Activated CD4-positive, alpha-beta memory T cell treated with anti-CD3 and anti-CD28 coated beads for 36 hours (primary cell): ENCODE results near the gene GMFB. TPM values are rescaled to one million over a fixed set of nuclear protein-coding genes. Genes with fewer than 3 reads are reported as not detected.

Experiments
- CTCF ChIA-PET: fragments of 350-600 bp; sonication (Branson Sonifier 250); formaldehyde crosslinking; loops from one replicate; lab custom pipeline; 2021; ENCODE audit warnings: antibody characterized with exemption, inconsistent platforms; lab: Charles Lee
- POLR2A ChIA-PET: fragments of 350-600 bp; sonication (Branson Sonifier 250); formaldehyde crosslinking; loops from one replicate; lab custom pipeline; 2021; ENCODE audit warnings: antibody characterized with exemption; lab: Charles Lee
- DNase-seq: peaks from one replicate; pipeline ENCODE4 v3.0.0-alpha.2; 2020
- H3K27ac Mint-ChIP-seq: one replicate; pipeline ENCODE4 v1.8.0; 2021; ENCODE audit warnings: mixed read lengths
- H3K27me3 Mint-ChIP-seq: one replicate; pipeline ENCODE4 v1.8.0; 2021; ENCODE audit warnings: mixed read lengths
- H3K36me3 Mint-ChIP-seq: one replicate; pipeline ENCODE4 v1.8.0; 2021; ENCODE audit warnings: mixed read lengths
- H3K4me1 Mint-ChIP-seq: one replicate; pipeline ENCODE4 v1.8.0; 2021; ENCODE audit warnings: low read depth, mixed read lengths
- H3K4me3 Mint-ChIP-seq: one replicate; pipeline ENCODE4 v1.8.0; 2021; ENCODE audit warnings: mild to moderate bottlenecking, mixed read lengths
- H3K9me3 Mint-ChIP-seq: one replicate; pipeline ENCODE4 v1.8.0; 2021; ENCODE audit warnings: mixed read lengths
- intact Hi-C: fragments of 100-400 bp; cut with micrococcal nuclease; formaldehyde crosslinking; loops from one replicate; pipeline ENCODE4 v1.15.1; 2023
- total RNA-seq, 2 experiments: library from RNA; stranded (reverse); gene quantifications; one replicate each; pipeline ENCODE4 v1.2.3, GENCODE V29; 2021

Gene GMFB
- 10 to 100 TPM; 39.0 to 43.6 TPM for total RNA-seq

- Mint-ChIP-seq H3K4me1 (peaks cover 55% of the 10 kb centered on the region), H3K4me3 (peak within 1 kb of the TSS; percentile 89), H3K27me3 (no peaks in the 10 kb centered on the region), H3K36me3 (peaks cover 3% of the 10 kb centered on the region), H3K9me3 (no peaks in the 10 kb centered on the region), H3K27ac (peak within 1 kb of the TSS; percentile 90)
- peak; percentile 94 for DNase-seq
- intact Hi-C loops, result loop anchor here (1.0 to 2.0 kb wide), 5 partner anchors 21 to 285 kb away; partner anchors contain the start of genes CGRRF1 and CNIH1
- ChIA-PET POLR2A (interaction anchor here (0.7 to 1.8 kb wide), 5 partner anchors 19 to 92 kb away, joined by 3 to 11 read pairs (median 6); partner anchors contain the start of genes CDKN3 and CGRRF1), CTCF (interaction anchor here (0.6 to 5.3 kb wide), 9 partner anchors 19 to 414 kb away, joined by 3 to 30 read pairs (median 4); partner anchors contain the start of genes CDKN3, CGRRF1 and GCH1)
Measured at GRCh38 chr14:54488646-54489317, at the start of gene GMFB. GMFB (minus strand) TSS chr14:54488980; CDS start chr14:54488927, 53 bp downstream.

- no peaks in the 10 kb centered on the region for H3K9me3 Mint-ChIP-seq
- H3K4me1 Mint-ChIP-seq, result no peaks in the 10 kb centered on the region
- POLR2A ChIA-PET, result no interaction called here
- intact Hi-C loops, result no loop called here
- DNase-seq, result no peak
- no peak overlapping the region for H3K27ac Mint-ChIP-seq
- H3K36me3 Mint-ChIP-seq, result peaks cover 3% of the 10 kb centered on the region
- no peak overlapping the region for H3K4me3 Mint-ChIP-seq
- CTCF ChIA-PET, result no interaction called here
- no peaks in the 10 kb centered on the region for H3K27me3 Mint-ChIP-seq
Measured at GRCh38 chr14:54538055-54538454, 49.3 kb upstream of the GMFB start.

GRCh38 chr14:54537651-54538050 lies 48.9 kb upstream of the GMFB start:
- no peak for DNase-seq
- intact Hi-C loops, result no loop called here
- H3K36me3 Mint-ChIP-seq, result peaks cover 3% of the 10 kb centered on the region
- H3K4me1 Mint-ChIP-seq, result no peaks in the 10 kb centered on the region
- no peaks in the 10 kb centered on the region for H3K27me3 Mint-ChIP-seq
- POLR2A ChIA-PET, result no interaction called here
- H3K27ac Mint-ChIP-seq, result no peak overlapping the region
- no peak overlapping the region for H3K4me3 Mint-ChIP-seq
- CTCF ChIA-PET, result no interaction called here
- H3K9me3 Mint-ChIP-seq, result no peaks in the 10 kb centered on the region

- ChIA-PET POLR2A (no interaction called here), CTCF (no interaction called here)
- Mint-ChIP-seq H3K4me3 (no peak overlapping the region), H3K4me1 (peaks cover 2% of the 10 kb centered on the region), H3K27ac (no peak overlapping the region), H3K36me3 (peaks cover 5% of the 10 kb centered on the region), H3K9me3 (no peaks in the 10 kb centered on the region), H3K27me3 (no peaks in the 10 kb centered on the region)
- DNase-seq, result no peak
- intact Hi-C loops, result no loop called here
Measured at GRCh38 chr14:54535646-54536045, 46.9 kb upstream of the GMFB start.

GRCh38 chr14:54535126-54535525 lies 46.3 kb upstream of the GMFB start:
- Mint-ChIP-seq H3K4me3 (no peak overlapping the region), H3K27ac (no peak overlapping the region), H3K4me1 (peaks cover 2% of the 10 kb centered on the region), H3K36me3 (peaks cover 5% of the 10 kb centered on the region), H3K27me3 (no peaks in the 10 kb centered on the region), H3K9me3 (no peaks in the 10 kb centered on the region)
- CTCF ChIA-PET, result no interaction called here
- POLR2A ChIA-PET, result no interaction called here
- intact Hi-C loops, result no loop called here
- no peak for DNase-seq

GRCh38 chr14:54533100-54533499 lies 44.3 kb upstream of the GMFB start:
- POLR2A ChIA-PET, result no interaction called here
- no peak overlapping the region for H3K4me3 Mint-ChIP-seq
- no peak for DNase-seq
- intact Hi-C loops, result no loop called here
- H3K9me3 Mint-ChIP-seq, result no peaks in the 10 kb centered on the region
- no peaks in the 10 kb centered on the region for H3K27me3 Mint-ChIP-seq
- peaks cover 5% of the 10 kb centered on the region for H3K36me3 Mint-ChIP-seq
- CTCF ChIA-PET, result interaction anchor here (1.0 kb wide), 1 partner anchor 241 kb away, joined by 3 read pairs; no protein-coding TSS in a partner anchor
- peaks cover 2% of the 10 kb centered on the region for H3K4me1 Mint-ChIP-seq
- H3K27ac Mint-ChIP-seq, result no peak overlapping the region

GRCh38 chr14:54532111-54533012 lies 43.6 kb upstream of the GMFB start:
- intact Hi-C loops, result no loop called here
- CTCF ChIA-PET, result interaction anchor here (0.6 to 1.0 kb wide), 2 partner anchors 23 to 242 kb away, joined by 3 to 4 read pairs; partner anchors contain the start of gene CGRRF1
- H3K9me3 Mint-ChIP-seq, result no peaks in the 10 kb centered on the region
- POLR2A ChIA-PET, result no interaction called here
- DNase-seq, result no peak
- no peaks in the 10 kb centered on the region for H3K27me3 Mint-ChIP-seq
- H3K4me3 Mint-ChIP-seq, result no peak overlapping the region
- H3K27ac Mint-ChIP-seq, result no peak overlapping the region
- H3K36me3 Mint-ChIP-seq, result peaks cover 4% of the 10 kb centered on the region
- peaks cover 2% of the 10 kb centered on the region for H3K4me1 Mint-ChIP-seq

GRCh38 chr14:54529811-54530210 lies 41.0 kb upstream of the GMFB start:
- POLR2A ChIA-PET, result no interaction called here
- Mint-ChIP-seq H3K4me3 (no peak overlapping the region), H3K4me1 (peaks cover 2% of the 10 kb centered on the region), H3K27ac (no peak overlapping the region), H3K36me3 (peaks cover 10% of the 10 kb centered on the region), H3K9me3 (no peaks in the 10 kb centered on the region), H3K27me3 (no peaks in the 10 kb centered on the region)
- CTCF ChIA-PET, result interaction anchor here (1.3 kb wide), 1 partner anchor 20 kb away, joined by 3 read pairs; the partner anchor contains the start of gene CGRRF1
- intact Hi-C loops, result no loop called here
- DNase-seq, result no peak

GRCh38 chr14:54528973-54529372 lies 40.2 kb upstream of the GMFB start:
- DNase-seq, result no peak
- Mint-ChIP-seq H3K36me3 (peaks cover 13% of the 10 kb centered on the region), H3K4me3 (no peak overlapping the region), H3K4me1 (peaks cover 2% of the 10 kb centered on the region), H3K27ac (no peak overlapping the region), H3K27me3 (no peaks in the 10 kb centered on the region), H3K9me3 (no peaks in the 10 kb centered on the region)
- POLR2A ChIA-PET, result no interaction called here
- CTCF ChIA-PET, result interaction anchor here (1.3 kb wide), 1 partner anchor 19 kb away, joined by 3 read pairs; the partner anchor contains the start of gene CGRRF1
- intact Hi-C loops, result no loop called here

GRCh38 chr14:54524410-54524809 lies 35.6 kb upstream of the GMFB start:
- DNase-seq, result no peak
- Mint-ChIP-seq H3K36me3 (peaks cover 17% of the 10 kb centered on the region), H3K27ac (no peak overlapping the region), H3K27me3 (no peaks in the 10 kb centered on the region), H3K4me1 (no peaks in the 10 kb centered on the region), H3K4me3 (no peak overlapping the region), H3K9me3 (no peaks in the 10 kb centered on the region)
- intact Hi-C loops, result no loop called here
- CTCF ChIA-PET, result no interaction called here
- POLR2A ChIA-PET, result interaction anchor here (0.7 kb wide), 1 partner anchor 11 kb away, joined by 3 read pairs; no protein-coding TSS in a partner anchor

- Mint-ChIP-seq H3K27ac (no peak overlapping the region), H3K4me1 (peaks cover 26% of the 10 kb centered on the region)
- CTCF ChIA-PET, result no interaction called here
Measured at GRCh38 chr14:54516709-54517108, 27.9 kb upstream of the GMFB start.

GRCh38 chr14:54515670-54516069 lies 26.9 kb upstream of the GMFB start:
- ChIA-PET POLR2A (no interaction called here), CTCF (interaction anchor here (1.1 kb wide), 1 partner anchor 19 kb away, joined by 3 read pairs; no protein-coding TSS in a partner anchor)
- intact Hi-C loops, result no loop called here
- peaks cover 15% of the 10 kb centered on the region for H3K9me3 Mint-ChIP-seq
- no peak for DNase-seq
- H3K27me3 Mint-ChIP-seq, result no peaks in the 10 kb centered on the region
- H3K27ac Mint-ChIP-seq, result no peak overlapping the region
- peaks cover 37% of the 10 kb centered on the region for H3K4me1 Mint-ChIP-seq
- peaks cover 19% of the 10 kb centered on the region for H3K36me3 Mint-ChIP-seq
- no peak overlapping the region for H3K4me3 Mint-ChIP-seq

More at GRCh38 chr14:54516709-54517108, 27.9 kb upstream of the GMFB start:
- no peak overlapping the region for H3K4me3 Mint-ChIP-seq
- no peaks in the 10 kb centered on the region for H3K27me3 Mint-ChIP-seq
- intact Hi-C loops, result no loop called here
- POLR2A ChIA-PET, result no interaction called here
- H3K36me3 Mint-ChIP-seq, result peaks cover 19% of the 10 kb centered on the region
- no peak for DNase-seq
- peaks cover 15% of the 10 kb centered on the region for H3K9me3 Mint-ChIP-seq
